Cardiac fibroblast (primary cell): ENCODE results near the gene EPC2.
A peak's percentile ranks its signal among the peaks of the same experiment; 100 is the strongest.

Experiments used
- DNase-seq, 2 donors: peaks; one replicate each; pipeline versions ENCODE4 v3.0.0 to v3.0.0-alpha.2; 2010; ENCODE audit warnings: low read depth in 2 of 2
- H3K4me3 ChIP-seq, 2 donors: replicated peaks in 1 of 2; 1 replicate in 1 of 2; 2 replicates in 1 of 2; pipeline ENCODE4 v1.5.1; 2011; ENCODE audit warnings: low read depth in 2 of 2, low read length in 2 of 2, mild to moderate bottlenecking in 2 of 2, moderate library complexity in 1 of 2
- TF ChIP-seq, protein P1 (sequence below): IDR thresholded peaks from one replicate; pipeline ENCODE4 v1.5.1; 2011; ENCODE audit warnings: low read depth, mild to moderate bottlenecking, low read length, inconsistent platforms

EPC2 gene

DNA sequence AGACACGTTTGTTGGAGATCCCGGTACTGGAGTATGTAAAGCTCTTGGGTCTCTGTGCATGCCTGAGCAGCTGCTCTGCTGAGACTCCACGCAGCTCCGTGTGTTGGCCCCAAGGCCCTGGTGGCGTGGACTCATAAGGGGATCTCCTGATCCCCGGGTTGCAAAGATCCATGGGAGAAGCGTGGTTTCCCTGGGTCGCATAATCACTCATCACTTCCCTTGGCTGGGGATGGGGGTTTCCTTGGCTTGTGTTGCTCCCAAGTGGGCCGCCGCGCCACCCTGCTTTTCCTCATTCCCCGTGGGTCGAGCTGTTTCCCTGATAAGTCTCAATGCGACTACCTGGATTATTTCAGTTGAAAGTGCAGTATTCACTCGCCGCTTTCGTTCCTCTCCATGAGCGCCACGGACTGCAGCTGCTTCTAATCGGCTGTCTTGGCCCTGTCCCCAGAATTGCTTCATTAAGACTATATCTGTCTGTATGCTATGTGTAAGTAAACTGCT is 76.0 kb downstream of the EPC2 start:
- TF ChIP-seq, protein P1, sequence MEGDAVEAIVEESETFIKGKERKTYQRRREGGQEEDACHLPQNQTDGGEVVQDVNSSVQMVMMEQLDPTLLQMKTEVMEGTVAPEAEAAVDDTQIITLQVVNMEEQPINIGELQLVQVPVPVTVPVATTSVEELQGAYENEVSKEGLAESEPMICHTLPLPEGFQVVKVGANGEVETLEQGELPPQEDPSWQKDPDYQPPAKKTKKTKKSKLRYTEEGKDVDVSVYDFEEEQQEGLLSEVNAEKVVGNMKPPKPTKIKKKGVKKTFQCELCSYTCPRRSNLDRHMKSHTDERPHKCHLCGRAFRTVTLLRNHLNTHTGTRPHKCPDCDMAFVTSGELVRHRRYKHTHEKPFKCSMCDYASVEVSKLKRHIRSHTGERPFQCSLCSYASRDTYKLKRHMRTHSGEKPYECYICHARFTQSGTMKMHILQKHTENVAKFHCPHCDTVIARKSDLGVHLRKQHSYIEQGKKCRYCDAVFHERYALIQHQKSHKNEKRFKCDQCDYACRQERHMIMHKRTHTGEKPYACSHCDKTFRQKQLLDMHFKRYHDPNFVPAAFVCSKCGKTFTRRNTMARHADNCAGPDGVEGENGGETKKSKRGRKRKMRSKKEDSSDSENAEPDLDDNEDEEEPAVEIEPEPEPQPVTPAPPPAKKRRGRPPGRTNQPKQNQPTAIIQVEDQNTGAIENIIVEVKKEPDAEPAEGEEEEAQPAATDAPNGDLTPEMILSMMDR: no peak
- DNase-seq: peak; percentile 55 to 68
- peak overlapping the region; percentile 31 to 35 for H3K4me3 ChIP-seq

- H3K4me3 ChIP-seq: no peak overlapping the region
- peak; percentile 13 to 23 for DNase-seq
- TF ChIP-seq, protein P1: no peak
Observed at GRCh38 chr2:148721520-148721931, 77.0 kb downstream of the EPC2 start.

- peak in 1 of 2 donors; percentile 12 for DNase-seq
- no peak overlapping the region for H3K4me3 ChIP-seq
- TF ChIP-seq, protein P1: no peak
Observed at GRCh38 chr2:148721991-148722777, 77.6 kb downstream of the EPC2 start.

- H3K4me3 ChIP-seq: no peak overlapping the region
- TF ChIP-seq, protein P1: no peak
- DNase-seq: no peak
Observed at GRCh38 chr2:148725564-148725963, 81.0 kb downstream of the EPC2 start.

GRCh38 chr2:148726228-148726627 is 81.7 kb downstream of the EPC2 start:
- TF ChIP-seq, protein P1: no peak
- no peak for DNase-seq
- H3K4me3 ChIP-seq: no peak overlapping the region

DNA sequence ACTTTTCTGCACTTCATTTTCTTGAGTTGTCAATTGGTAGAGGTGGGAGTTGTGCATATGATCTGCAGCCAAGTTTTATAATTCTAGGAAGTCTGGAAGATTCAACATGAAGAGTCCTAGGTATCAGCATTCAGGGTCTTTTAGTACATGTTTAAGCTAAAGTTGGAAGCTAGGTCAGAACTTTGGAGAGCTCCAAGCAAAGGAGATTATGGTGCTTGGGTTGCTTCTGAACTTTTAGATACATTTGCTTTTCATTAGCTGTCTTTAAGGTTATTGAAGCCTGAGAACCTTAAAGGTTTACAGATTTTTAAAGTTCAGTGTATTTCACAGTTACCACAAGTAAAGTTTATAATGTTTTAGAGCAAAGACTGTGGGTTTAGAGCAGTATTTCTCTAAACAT is 85.5 kb downstream of the EPC2 start:
- DNase-seq: peak; percentile 11 to 20
- TF ChIP-seq, protein P1: no peak

More for the DNA sequence above, 85.5 kb downstream of the EPC2 start:
- no peak overlapping the region for H3K4me3 ChIP-seq
